ENCODE results near the gene VPS37B.
"Not testable (repeated sequence)": the region's sequence is repeated elsewhere in the genome, so short reads cannot be mapped to it uniquely, and the experiment has no call there.

The VPS37B gene

GRCh38 chr12:122880668-122881067 lies 15.3 kb downstream of the VPS37B start:
- no peak for DNase-seq

- DNase-seq = no peak
Observed at GRCh38 chr12:122880155-122880667, 15.7 kb downstream of the VPS37B start.

GRCh38 chr12:122878780-122879612 lies 16.9 kb downstream of the VPS37B start:
- no peak for DNase-seq

GRCh38 chr12:122876731-122877130 lies 19.2 kb downstream of the VPS37B start:
- DNase-seq = no peak

GRCh38 chr12:122876281-122876680 lies 19.6 kb downstream of the VPS37B start:
- not testable (repeated sequence) for DNase-seq

GRCh38 chr12:122875590-122876220 lies 20.2 kb downstream of the VPS37B start:
- no peak for DNase-seq

GRCh38 chr12:122874081-122874480 lies 21.8 kb downstream of the VPS37B start:
- DNase-seq = peak; percentile 43

GRCh38 chr12:122873540-122873939 lies 22.4 kb downstream of the VPS37B start:
- DNase-seq = no peak

- no peak for DNase-seq
Observed at GRCh38 chr12:122872815-122873361, 23.0 kb downstream of the VPS37B start.

GRCh38 chr12:122871851-122872780 lies 23.8 kb downstream of the VPS37B start:
- peak; percentile 54 for DNase-seq

- DNase-seq = no peak
Observed at GRCh38 chr12:122870867-122871664, 24.9 kb downstream of the VPS37B start.

GRCh38 chr12:122870163-122870842 lies 25.6 kb downstream of the VPS37B start:
- DNase-seq = no peak

GRCh38 chr12:122869207-122869973 lies 26.5 kb downstream of the VPS37B start:
- DNase-seq = no peak

- no peak for DNase-seq
Observed at GRCh38 chr12:122868471-122869177, 27.3 kb downstream of the VPS37B start.

GRCh38 chr12:122867691-122868461 lies 28.0 kb downstream of the VPS37B start:
- no peak for DNase-seq

GRCh38 chr12:122866950-122867607 lies 28.8 kb downstream of the VPS37B start:
- no peak for DNase-seq

- no peak for DNase-seq
Observed at GRCh38 chr12:122866379-122866778, 29.5 kb downstream of the VPS37B start.
